PC-3 (cell line): ENCODE measurements around the gene PITHD1. TPM values are rescaled to one million over a fixed set of nuclear protein-coding genes. Genes with fewer than 3 reads are reported as not detected.

ENCODE experiments used
- ATAC-seq: fragments of 200-7000 bp; cut with Tn5 transposase; 2 replicates; pipeline ENCODE4 v1.9.1; 2020; ENCODE audit warnings: mild to moderate bottlenecking, moderate library complexity
- BruUV-seq: library from RNA; stranded (reverse); fragments of 400-500 nt; replicated peaks from 2 replicates; lab custom pipeline; 2021; lab: Mats Ljungman, UMichigan
- CTCF ChIA-PET: fragments of 300-600 bp; sonication (Branson Sonifier 250); formaldehyde crosslinking; loops from one replicate; lab custom pipeline; 2022; ENCODE audit warnings: antibody characterized with exemption; lab: Charles Lee
- POLR2A ChIA-PET: fragments of 300-600 bp; sonication (Branson Sonifier 250); formaldehyde crosslinking; loops from one replicate; lab custom pipeline; 2022; ENCODE audit warnings: antibody characterized with exemption; ENCODE audit not compliant: unreplicated experiment; lab: Charles Lee
- DNase-seq: peaks from one replicate; pipeline ENCODE4 v3.0.0-alpha.2; 2015
- H2AFZ ChIP-seq: fragments of 300-600 bp; sonication (generic); 2 replicates; pipeline ENCODE4 v1.6.0; 2016; ENCODE audit warnings: antibody characterized with exemption, low read length
- H3F3A ChIP-seq: fragments of 300-600 bp; sonication (generic); one replicate; pipeline ENCODE4 v1.6.0; 2017; ENCODE audit warnings: antibody characterized with exemption, low read length, control low read depth, mild to moderate bottlenecking; ENCODE audit not compliant: unreplicated experiment
- H3K27ac ChIP-seq: fragments of 300-600 bp; sonication (generic); 2 replicates; pipeline ENCODE4 v1.5.1; 2016; ENCODE audit warnings: mild to moderate bottlenecking, low read length
- H3K27me3 ChIP-seq: fragments of 300-600 bp; sonication (generic); 2 replicates; pipeline ENCODE4 v1.6.1; 2016; ENCODE audit warnings: low read length, mixed read lengths
- H3K36me3 ChIP-seq: fragments of 300-600 bp; sonication (generic); 2 replicates; pipeline ENCODE4 v1.6.1; 2016; ENCODE audit warnings: low read depth, mixed run types, low read length, mixed read lengths
- H3K4me1 ChIP-seq: fragments of 300-600 bp; sonication (generic); 2 replicates; pipeline ENCODE4 v1.5.1; 2016; ENCODE audit warnings: low read length; ENCODE audit not compliant: insufficient read depth
- H3K4me2 ChIP-seq: fragments of 300-600 bp; sonication (generic); 2 replicates; pipeline ENCODE4 v1.6.0; 2016; ENCODE audit warnings: low read length
- H3K4me3 ChIP-seq: fragments of 300-600 bp; sonication (generic); 2 replicates; pipeline ENCODE4 v1.5.1; 2016; ENCODE audit warnings: mild to moderate bottlenecking, low read length, mixed read lengths
- H3K79me2 ChIP-seq: fragments of 300-600 bp; sonication (generic); 2 replicates; pipeline ENCODE4 v1.6.1; 2017; ENCODE audit warnings: low read length, mixed read lengths
- H3K9ac ChIP-seq: fragments of 300-600 bp; sonication (generic); 2 replicates; pipeline ENCODE4 v1.6.0; 2016; ENCODE audit warnings: mild to moderate bottlenecking, low read length
- H3K9me2 ChIP-seq: fragments of 300-600 bp; sonication (generic); replicated peaks from 2 replicates; pipeline ENCODE4 v1.6.1; 2016; ENCODE audit warnings: mixed run types, low read length, mixed read lengths
- H3K9me3 ChIP-seq: fragments of 300-600 bp; sonication (generic); 2 replicates; pipeline ENCODE4 v1.6.1; 2016; ENCODE audit warnings: low read length, mixed read lengths
- H4K20me1 ChIP-seq: fragments of 300-600 bp; sonication (generic); 2 replicates; pipeline ENCODE4 v1.6.1; 2016; ENCODE audit warnings: low read length, mixed read lengths
- CTCF ChIP-seq: fragments of 300-600 bp; sonication (generic); conservative IDR thresholded peaks from 2 replicates; pipeline ENCODE4 v1.5.1; 2017; ENCODE audit warnings: antibody characterized with exemption, low read depth, mild to moderate bottlenecking, low read length
- EZH2 ChIP-seq: fragments of 300-600 bp; sonication (generic); IDR thresholded peaks from one replicate; pipeline ENCODE4 v1.6.1; 2017; ENCODE audit warnings: antibody characterized with exemption, mild to moderate bottlenecking, low read length; ENCODE audit not compliant: unreplicated experiment
- EZH2phosphoT487 ChIP-seq: fragments of 300-600 bp; sonication (generic); IDR thresholded peaks from 2 replicates; pipeline ENCODE4 v1.6.1; 2018; ENCODE audit warnings: mild to moderate bottlenecking, antibody characterized with exemption, low read length, borderline replicate concordance
- intact Hi-C: fragments of 100-400 bp; cut with micrococcal nuclease; formaldehyde crosslinking; loops from 2 replicates; pipeline ENCODE4 v1.9.0; 2023
- total RNA-seq: library from RNA; depleted of rRNA; stranded (reverse); fragments of >200 nt; gene quantifications from 2 replicates; pipeline ENCODE4 v1.2.3, GENCODE V29; 2014

Gene PITHD1
- total RNA-seq, 1 experiment from 2014 or later = 107 TPM

- no peak for TF ChIP-seq EZH2
- peak; percentile 90 for TF ChIP-seq CTCF
- intact Hi-C loops = loop anchor here (1.0 kb wide), 2 partner anchors 82 to 145 kb away; no protein-coding TSS in a partner anchor
- Histone ChIP-seq H3K4me2 (peak overlapping the region; percentile 62), H3K36me3 (no peaks in the 10 kb centered on the region), H3K4me3 (peak overlapping the region; percentile 46; the same call in 1 of the 2 replicates), H3F3A (no peaks in the 10 kb centered on the region), H2AFZ (peak overlapping the region; percentile 74), H3K79me2 (peaks cover 12% of the 10 kb centered on the region), H3K27me3 (no peaks in the 10 kb centered on the region), H3K9me2 (no peaks in the 10 kb centered on the region), H3K4me1 (peaks cover 10% of the 10 kb centered on the region), H3K9me3 (no peaks in the 10 kb centered on the region), H3K27ac (no peak overlapping the region), H3K9ac (no peak overlapping the region), H4K20me1 (no peaks in the 10 kb centered on the region)
- ATAC-seq = peak; percentile 99
- no TSS peak for BruUV-seq
- POLR2A ChIA-PET = no interaction called here
- CTCF ChIA-PET = interaction anchor here (0.5 to 1.0 kb wide), 9 partner anchors 16 to 258 kb away, joined by 3 to 10 read pairs (median 4); no protein-coding TSS in a partner anchor
- peak; percentile 88 for DNase-seq
These were observed 6.0 kb upstream of the PITHD1 start for GRCh38 chr1:23772049-23772853.

DNA sequence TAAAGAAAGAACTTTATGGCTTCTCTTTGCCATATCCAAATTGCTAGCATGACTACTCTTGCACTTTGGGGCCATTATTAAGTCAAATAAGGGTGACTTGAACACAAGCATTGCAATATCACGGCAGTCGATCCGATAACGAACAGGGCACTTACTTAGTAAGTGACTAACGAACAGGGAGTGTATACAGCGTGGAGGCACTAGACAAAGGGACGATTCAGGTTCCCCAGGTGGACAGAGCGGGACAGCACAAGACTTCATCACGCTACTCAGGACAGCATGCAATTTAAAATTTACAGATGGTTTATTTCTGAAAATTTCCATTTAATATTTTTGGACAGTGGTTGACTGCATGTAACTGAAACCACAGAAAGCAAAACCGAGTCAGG, 5.4 kb upstream of the PITHD1 start:
- H3K9me2 ChIP-seq = no peaks in the 10 kb centered on the region
- POLR2A ChIA-PET = no interaction called here
- H3K36me3 ChIP-seq = no peaks in the 10 kb centered on the region
- CTCF ChIA-PET = interaction anchor here (0.6 kb wide), 1 partner anchor 911 kb away, joined by 3 read pairs; no protein-coding TSS in a partner anchor
- no TSS peak for BruUV-seq
- H3K27ac ChIP-seq = no peak overlapping the region
- no peaks in the 10 kb centered on the region for H4K20me1 ChIP-seq
- TF ChIP-seq EZH2phosphoT487 = no peak
- no peak overlapping the region for H2AFZ ChIP-seq
- no peak overlapping the region for H3K9ac ChIP-seq
- H3K79me2 ChIP-seq = peaks cover 18% of the 10 kb centered on the region
- no peaks in the 10 kb centered on the region for H3F3A ChIP-seq
- H3K27me3 ChIP-seq = no peaks in the 10 kb centered on the region
- ATAC-seq (no peak), DNase-seq (no peak)
- no peaks in the 10 kb centered on the region for H3K9me3 ChIP-seq
- no peak overlapping the region for H3K4me2 ChIP-seq
- intact Hi-C loops = loop anchor here (1.0 kb wide), 2 partner anchors 81 to 144 kb away; no protein-coding TSS in a partner anchor
- no peak overlapping the region for H3K4me3 ChIP-seq
- H3K4me1 ChIP-seq = peaks cover 11% of the 10 kb centered on the region

- intact Hi-C loops = no loop called here
- Histone ChIP-seq H2AFZ (no peak overlapping the region), H4K20me1 (peaks cover 7% of the 10 kb centered on the region), H3K9me3 (no peaks in the 10 kb centered on the region), H3K27ac (no peak overlapping the region), H3K4me3 (no peak overlapping the region), H3K4me2 (no peak overlapping the region), H3K9ac (no peak overlapping the region), H3K79me2 (peaks cover 30% of the 10 kb centered on the region), H3K9me2 (no peaks in the 10 kb centered on the region), H3F3A (peaks cover 4% of the 10 kb centered on the region), H3K27me3 (no peaks in the 10 kb centered on the region), H3K4me1 (peaks cover 15% of the 10 kb centered on the region), H3K36me3 (no peaks in the 10 kb centered on the region)
- no peak for TF ChIP-seq CTCF
- no peak for TF ChIP-seq EZH2
- TF ChIP-seq EZH2phosphoT487 = no peak
- ChIA-PET POLR2A (no interaction called here), CTCF (no interaction called here)
- DNase-seq (no peak), ATAC-seq (no peak)
- no TSS peak for BruUV-seq
These were observed 3.9 kb upstream of the PITHD1 start for GRCh38 chr1:23774174-23774880.
